Keratinocyte (primary cell): ENCODE data around the gene COLGALT1. TPM values are rescaled to one million over a fixed set of nuclear protein-coding genes. Genes with fewer than 3 reads are reported as not detected.

Experiments used
- DNase-seq: peaks from one replicate; pipeline ENCODE4 v3.0.0-alpha.2; 2011; ENCODE audit warnings: low read depth, missing footprints, low spot score
- FAIRE-seq: peaks from 2 replicates; lab custom pipeline; 2011; peaks lifted over from hg19 to GRCh38; lab: Jason Lieb, UNC
- H2AFZ ChIP-seq: 2 replicates; pipeline ENCODE4 v1.6.0; 2012; ENCODE audit warnings: low read length, control low read depth, inconsistent platforms; ENCODE audit not compliant: control insufficient read depth
- H3K27ac ChIP-seq: 2 replicates; pipeline ENCODE4 v1.5.1; 2011; ENCODE audit warnings: low read length; ENCODE audit not compliant: control insufficient read depth, insufficient read depth
- H3K27me3 ChIP-seq: 3 replicates; pipeline ENCODE4 v1.6.0; 2011; ENCODE audit warnings: low read length; ENCODE audit not compliant: control insufficient read depth, insufficient read depth; ENCODE audit errors: extremely low read depth
- H3K36me3 ChIP-seq, 2 experiments: 2 replicates in 1 of 2; 3 replicates in 1 of 2; pipeline ENCODE4 v1.5.1; 2011; ENCODE audit warnings: low read length in 2 of 2, mild to moderate bottlenecking in 1 of 2; ENCODE audit not compliant: control insufficient read depth in 2 of 2, insufficient read depth in 2 of 2; ENCODE audit errors: extremely low read depth in 1 of 2
- H3K4me1 ChIP-seq: 3 replicates; pipeline ENCODE4 v1.5.1; 2011; ENCODE audit warnings: low read length; ENCODE audit not compliant: control insufficient read depth, insufficient read depth; ENCODE audit errors: extremely low read depth
- H3K4me2 ChIP-seq: 3 replicates; pipeline ENCODE4 v1.6.0; 2011; ENCODE audit warnings: low read depth, low read length; ENCODE audit not compliant: control insufficient read depth, insufficient read depth; ENCODE audit errors: extremely low read depth
- H3K4me3 ChIP-seq, 3 experiments: fragments of 200-600 bp in 1 of 3; sonication (generic) in 1 of 3; 2 replicates in 2 of 3; 3 replicates in 1 of 3; pipeline ENCODE4 v1.5.1; 2011 to 2016; ENCODE audit warnings: low read length in 3 of 3, mild to moderate bottlenecking in 3 of 3, control low read depth in 2 of 3, inconsistent platforms in 1 of 3, low read depth in 1 of 3, mixed read lengths in 1 of 3, mixed run types in 1 of 3, moderate library complexity in 1 of 3; ENCODE audit not compliant: control insufficient read depth in 2 of 3, insufficient read depth in 2 of 3; ENCODE audit errors: extremely low read depth in 1 of 3
- H3K79me2 ChIP-seq: 2 replicates; pipeline ENCODE4 v1.6.0; 2012; ENCODE audit warnings: low read length; ENCODE audit not compliant: control insufficient read depth, insufficient read depth
- H3K9ac ChIP-seq: 3 replicates; pipeline ENCODE4 v1.6.0; 2011; ENCODE audit warnings: low read length; ENCODE audit not compliant: control insufficient read depth, insufficient read depth; ENCODE audit errors: extremely low read depth
- H3K9me1 ChIP-seq: 3 replicates; pipeline ENCODE4 v1.6.0; 2011; ENCODE audit warnings: low read length; ENCODE audit not compliant: control insufficient read depth, insufficient read depth; ENCODE audit errors: extremely low read depth
- H3K9me3 ChIP-seq: 2 replicates; pipeline ENCODE4 v1.5.1; 2012; ENCODE audit warnings: low read depth, low read length; ENCODE audit not compliant: control insufficient read depth
- H4K20me1 ChIP-seq: 3 replicates; pipeline ENCODE4 v1.6.0; 2011; ENCODE audit warnings: low read length; ENCODE audit not compliant: control insufficient read depth, insufficient read depth; ENCODE audit errors: extremely low read depth
- EZH2 ChIP-seq: IDR thresholded peaks from one replicate; pipeline ENCODE4 v1.6.1; 2012; ENCODE audit warnings: inconsistent platforms, mild to moderate bottlenecking, low read length, moderate library complexity
- dilution Hi-C: fragments of 300-500 bp; cut with MboI; formaldehyde crosslinking; loops from one replicate; pipeline ENCODE4 v1.7.0; 2020; ENCODE audit warnings: low sequenced_read_pairs; ENCODE audit not compliant: extremely low pct_ligation_motif_present
- polyA plus RNA-seq, 5 experiments: library from polyadenylated mRNA; depleted of rRNA in 3 of 5; stranded (reverse) in 3 of 5; stranded (forward) in 1 of 5; unstranded in 1 of 5; fragments of >200 nt; gene quantifications; 1 replicate in 1 of 5; 2 replicates in 3 of 5; 3 replicates in 1 of 5; pipeline versions ENCODE4 v1.2.1 to v1.2.3, GENCODE V29; 2011 to 2012; ENCODE audit warnings: missing spikeins in 2 of 5, low read depth in 1 of 5, low replicate concordance in 1 of 5
- TF ChIP-seq, protein P1 (sequence below), 3 experiments: IDR thresholded peaks in 1 of 3; conservative IDR thresholded peaks in 1 of 3; optimal IDR thresholded peaks in 1 of 3; 2 replicates in 2 of 3; 3 replicates in 1 of 3; pipeline versions ENCODE3 to v1.5.1; 2011; ENCODE audit warnings: low read length in 3 of 3, mild to moderate bottlenecking in 3 of 3, moderate library complexity in 2 of 3, control low read depth in 1 of 3, inconsistent platforms in 1 of 3; ENCODE audit not compliant: insufficient read depth in 2 of 3; ENCODE audit errors: extremely low read depth in 1 of 3

The COLGALT1 gene
- polyA plus RNA-seq, 1 donor (not counting 4 experiments of a cell fraction or from before 2014, with no cell fraction given): 89.4 TPM

DNA sequence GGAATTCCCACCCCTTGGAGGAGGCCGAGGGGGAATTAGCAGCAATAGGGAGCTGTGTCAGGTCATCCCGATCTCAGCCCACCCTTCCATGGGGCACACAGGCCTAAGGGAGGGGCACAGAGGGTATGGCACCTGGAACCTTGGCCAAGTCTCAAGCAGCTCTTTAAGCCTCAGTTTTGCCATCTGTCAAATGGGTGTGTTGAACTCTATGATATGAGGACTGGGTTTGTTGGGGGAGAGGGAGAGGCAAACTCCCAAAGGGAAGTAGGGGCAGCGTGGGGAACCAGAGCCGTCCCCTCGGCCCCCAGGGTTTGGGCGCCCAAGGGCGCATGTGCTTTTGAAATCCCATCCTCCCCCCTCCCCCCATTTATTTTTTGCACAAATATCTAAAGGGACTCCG, 49.7 kb downstream of the COLGALT1 start:
- Histone ChIP-seq H3K4me3 (no peak overlapping the region), H3K9me1 (no peaks in the 10 kb centered on the region), H3K36me3 (no peaks in the 10 kb centered on the region), H3K9ac (no peak overlapping the region), H4K20me1 (no peaks in the 10 kb centered on the region), H3K9me3 (no peaks in the 10 kb centered on the region), H3K27me3 (peaks cover 11% of the 10 kb centered on the region), H3K4me1 (no peaks in the 10 kb centered on the region), H3K79me2 (no peaks in the 10 kb centered on the region), H3K4me2 (no peak overlapping the region), H2AFZ (no peak overlapping the region), H3K27ac (no peak overlapping the region)
- TF ChIP-seq, protein P1, sequence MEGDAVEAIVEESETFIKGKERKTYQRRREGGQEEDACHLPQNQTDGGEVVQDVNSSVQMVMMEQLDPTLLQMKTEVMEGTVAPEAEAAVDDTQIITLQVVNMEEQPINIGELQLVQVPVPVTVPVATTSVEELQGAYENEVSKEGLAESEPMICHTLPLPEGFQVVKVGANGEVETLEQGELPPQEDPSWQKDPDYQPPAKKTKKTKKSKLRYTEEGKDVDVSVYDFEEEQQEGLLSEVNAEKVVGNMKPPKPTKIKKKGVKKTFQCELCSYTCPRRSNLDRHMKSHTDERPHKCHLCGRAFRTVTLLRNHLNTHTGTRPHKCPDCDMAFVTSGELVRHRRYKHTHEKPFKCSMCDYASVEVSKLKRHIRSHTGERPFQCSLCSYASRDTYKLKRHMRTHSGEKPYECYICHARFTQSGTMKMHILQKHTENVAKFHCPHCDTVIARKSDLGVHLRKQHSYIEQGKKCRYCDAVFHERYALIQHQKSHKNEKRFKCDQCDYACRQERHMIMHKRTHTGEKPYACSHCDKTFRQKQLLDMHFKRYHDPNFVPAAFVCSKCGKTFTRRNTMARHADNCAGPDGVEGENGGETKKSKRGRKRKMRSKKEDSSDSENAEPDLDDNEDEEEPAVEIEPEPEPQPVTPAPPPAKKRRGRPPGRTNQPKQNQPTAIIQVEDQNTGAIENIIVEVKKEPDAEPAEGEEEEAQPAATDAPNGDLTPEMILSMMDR (optimal IDR thresholded peaks at IDR 0.05 in 1 of 3, IDR thresholded peaks at IDR 0.05 in 1 of 3, conservative IDR thresholded peaks at IDR 0.05 in 1 of 3; ENCODE audit: extremely low read depth in 1 of 3, insufficient read depth in 2 of 3, low read length in 3 of 3): no peak
- no peak for TF ChIP-seq EZH2
- no peak for DNase-seq
- FAIRE-seq: no peak
- dilution Hi-C loops: no loop called here

DNA sequence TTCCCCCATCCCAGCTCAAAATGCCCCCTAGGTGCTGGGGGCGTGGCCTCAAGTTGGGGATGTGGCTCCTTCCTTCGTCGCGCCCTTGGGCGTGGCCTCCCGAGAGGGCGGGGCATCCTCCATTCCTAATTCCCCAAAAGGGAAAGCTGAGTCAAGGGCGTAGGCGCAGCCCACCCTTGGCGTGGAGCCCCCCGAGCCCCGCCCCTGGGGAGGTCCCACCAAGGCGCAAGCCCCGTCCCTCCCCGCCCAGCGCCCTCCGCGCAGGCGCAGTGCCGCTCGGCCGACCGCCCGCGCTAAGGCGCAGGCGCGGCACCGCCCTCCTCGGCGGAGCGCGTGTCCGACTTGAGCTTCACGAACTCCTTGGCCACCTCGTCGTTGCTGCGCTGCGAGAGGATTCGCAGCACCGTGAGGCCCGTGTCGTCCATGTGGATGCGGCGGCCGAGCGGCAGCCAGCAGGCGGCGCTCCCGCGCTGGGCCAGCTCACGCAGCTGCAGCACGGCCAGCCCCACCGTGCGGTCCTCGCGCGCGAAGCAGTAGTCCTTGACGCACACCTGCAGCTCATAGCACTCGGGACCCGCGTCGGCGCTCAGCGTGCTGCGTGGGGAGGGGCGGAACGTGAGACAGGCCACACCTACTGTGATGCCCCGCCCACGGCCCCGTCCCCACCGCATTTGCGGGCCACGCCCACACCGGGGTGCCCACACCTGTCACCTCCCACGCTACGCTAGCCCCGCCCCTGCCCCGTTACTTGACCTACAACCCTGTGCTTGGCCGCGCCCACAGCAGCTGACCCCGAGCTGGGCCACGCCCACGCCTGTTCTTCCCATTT, 50.5 kb downstream of the COLGALT1 start:
- no peak for FAIRE-seq
- peak overlapping the region; percentile 1 to 27 (median 13) for H3K4me3 ChIP-seq
- dilution Hi-C loops: no loop called here
- H3K9me3 ChIP-seq: no peaks in the 10 kb centered on the region
- DNase-seq: peak; percentile 15
- no peak for TF ChIP-seq EZH2
- TF ChIP-seq, protein P1 (optimal IDR thresholded peaks at IDR 0.05 in 1 of 3, IDR thresholded peaks at IDR 0.05 in 1 of 3, conservative IDR thresholded peaks at IDR 0.05 in 1 of 3; ENCODE audit: extremely low read depth in 1 of 3, insufficient read depth in 2 of 3, low read length in 3 of 3): peak; percentile 46 to 79 (median 70)
- no peak overlapping the region for H3K27ac ChIP-seq
- H3K4me2 ChIP-seq: peak overlapping the region; percentile 22
- no peaks in the 10 kb centered on the region for H3K4me1 ChIP-seq
- no peaks in the 10 kb centered on the region for H3K79me2 ChIP-seq
- no peaks in the 10 kb centered on the region for H3K9me1 ChIP-seq
- H3K36me3 ChIP-seq: no peaks in the 10 kb centered on the region
- no peaks in the 10 kb centered on the region for H4K20me1 ChIP-seq
- peaks cover 11% of the 10 kb centered on the region for H3K27me3 ChIP-seq
- no peak overlapping the region for H3K9ac ChIP-seq
- H2AFZ ChIP-seq: peak overlapping the region; percentile 36
